ENCODE results near the gene ATM.

DNA sequence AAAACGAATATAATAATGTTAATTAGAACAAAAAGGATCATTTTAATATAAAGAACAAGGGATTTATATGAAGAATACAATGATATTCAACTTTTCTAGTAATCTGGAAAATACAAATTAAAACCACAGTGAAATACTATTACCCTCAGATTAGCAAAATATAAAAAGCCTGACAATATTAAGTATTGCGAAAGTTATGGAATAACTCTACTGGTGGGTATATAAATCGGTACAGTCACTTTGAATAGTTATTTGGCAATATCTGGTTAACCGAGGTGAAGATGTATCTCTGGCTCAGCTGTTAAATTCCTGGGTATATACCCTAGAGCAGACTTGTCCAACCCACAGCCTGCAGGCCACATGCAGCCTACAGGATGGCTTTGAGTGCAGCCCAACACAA lies 118.8 kb downstream of the ATM start:
- TF ChIP-seq, protein P1, sequence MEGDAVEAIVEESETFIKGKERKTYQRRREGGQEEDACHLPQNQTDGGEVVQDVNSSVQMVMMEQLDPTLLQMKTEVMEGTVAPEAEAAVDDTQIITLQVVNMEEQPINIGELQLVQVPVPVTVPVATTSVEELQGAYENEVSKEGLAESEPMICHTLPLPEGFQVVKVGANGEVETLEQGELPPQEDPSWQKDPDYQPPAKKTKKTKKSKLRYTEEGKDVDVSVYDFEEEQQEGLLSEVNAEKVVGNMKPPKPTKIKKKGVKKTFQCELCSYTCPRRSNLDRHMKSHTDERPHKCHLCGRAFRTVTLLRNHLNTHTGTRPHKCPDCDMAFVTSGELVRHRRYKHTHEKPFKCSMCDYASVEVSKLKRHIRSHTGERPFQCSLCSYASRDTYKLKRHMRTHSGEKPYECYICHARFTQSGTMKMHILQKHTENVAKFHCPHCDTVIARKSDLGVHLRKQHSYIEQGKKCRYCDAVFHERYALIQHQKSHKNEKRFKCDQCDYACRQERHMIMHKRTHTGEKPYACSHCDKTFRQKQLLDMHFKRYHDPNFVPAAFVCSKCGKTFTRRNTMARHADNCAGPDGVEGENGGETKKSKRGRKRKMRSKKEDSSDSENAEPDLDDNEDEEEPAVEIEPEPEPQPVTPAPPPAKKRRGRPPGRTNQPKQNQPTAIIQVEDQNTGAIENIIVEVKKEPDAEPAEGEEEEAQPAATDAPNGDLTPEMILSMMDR (conservative IDR thresholded peaks at IDR 0.05 in 1 of 2, IDR thresholded peaks at IDR 0.05 in 1 of 2; ENCODE audit: extremely low read depth in 1 of 2, insufficient read depth in 1 of 2, low read depth in 1 of 2, low read length in 2 of 2), result no peak
- no peak for TF ChIP-seq EZH2 (IDR thresholded peaks at IDR 0.05; ENCODE audit: borderline replicate concordance, low read length)
